ENCODE measurements around the gene INSIG2. TPM values are rescaled to one million over a fixed set of nuclear protein-coding genes. Genes with fewer than 3 reads are reported as not detected.

The INSIG2 gene
- total RNA-seq, 4 donors from 2014 or later: 4.4 to 5.6 (median 5.4) TPM

DNA sequence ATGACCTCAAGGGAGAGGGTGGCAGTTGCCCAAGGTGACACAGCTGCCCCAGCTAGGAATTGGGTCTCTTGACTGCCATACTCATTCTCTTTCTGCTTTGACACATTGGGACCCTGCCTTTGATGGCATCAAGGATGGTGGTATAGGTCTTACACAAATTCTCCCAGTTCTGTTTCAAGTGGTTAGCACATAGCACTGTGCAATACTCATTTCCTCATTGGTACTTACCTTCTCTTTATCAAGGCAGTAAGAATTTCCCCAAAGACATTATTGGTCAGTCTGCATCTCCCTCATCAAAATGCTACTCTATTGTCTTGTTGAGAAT, 38.5 kb upstream of the INSIG2 start:
- no peak for DNase-seq
- Histone ChIP-seq H3K4me1 (no peaks in the 10 kb centered on the region), H3K4me3 (no peak overlapping the region), H3K27ac (no peak overlapping the region), H3K36me3 (no peaks in the 10 kb centered on the region), H3K27me3 (peaks cover 0 to 3% (median 2%) of the 10 kb centered on the region in 3 donors), H3K9me3 (no peaks in the 10 kb centered on the region)
- no peak for TF ChIP-seq POLR2A (IDR thresholded peaks at IDR 0.05)
- TF ChIP-seq, protein P1, sequence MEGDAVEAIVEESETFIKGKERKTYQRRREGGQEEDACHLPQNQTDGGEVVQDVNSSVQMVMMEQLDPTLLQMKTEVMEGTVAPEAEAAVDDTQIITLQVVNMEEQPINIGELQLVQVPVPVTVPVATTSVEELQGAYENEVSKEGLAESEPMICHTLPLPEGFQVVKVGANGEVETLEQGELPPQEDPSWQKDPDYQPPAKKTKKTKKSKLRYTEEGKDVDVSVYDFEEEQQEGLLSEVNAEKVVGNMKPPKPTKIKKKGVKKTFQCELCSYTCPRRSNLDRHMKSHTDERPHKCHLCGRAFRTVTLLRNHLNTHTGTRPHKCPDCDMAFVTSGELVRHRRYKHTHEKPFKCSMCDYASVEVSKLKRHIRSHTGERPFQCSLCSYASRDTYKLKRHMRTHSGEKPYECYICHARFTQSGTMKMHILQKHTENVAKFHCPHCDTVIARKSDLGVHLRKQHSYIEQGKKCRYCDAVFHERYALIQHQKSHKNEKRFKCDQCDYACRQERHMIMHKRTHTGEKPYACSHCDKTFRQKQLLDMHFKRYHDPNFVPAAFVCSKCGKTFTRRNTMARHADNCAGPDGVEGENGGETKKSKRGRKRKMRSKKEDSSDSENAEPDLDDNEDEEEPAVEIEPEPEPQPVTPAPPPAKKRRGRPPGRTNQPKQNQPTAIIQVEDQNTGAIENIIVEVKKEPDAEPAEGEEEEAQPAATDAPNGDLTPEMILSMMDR (IDR thresholded peaks at IDR 0.05 in 4 of 5, conservative IDR thresholded peaks at IDR 0.05 in 1 of 5): no peak
- ATAC-seq: no peak
- intact Hi-C loops (cut with DNase I; ENCODE audit: low total_unique reads) (loop anchor here (5.0 kb wide), 1 partner anchor 818 kb away; no protein-coding TSS in a partner anchor), in situ Hi-C loops (cut with MboI; ENCODE audit: low sequenced_read_pairs in 4 of 4) (loop anchor here in 3 of 4 donors (25.0 kb wide), 2 partner anchors 713 to 813 kb away; no protein-coding TSS in a partner anchor)

DNA sequence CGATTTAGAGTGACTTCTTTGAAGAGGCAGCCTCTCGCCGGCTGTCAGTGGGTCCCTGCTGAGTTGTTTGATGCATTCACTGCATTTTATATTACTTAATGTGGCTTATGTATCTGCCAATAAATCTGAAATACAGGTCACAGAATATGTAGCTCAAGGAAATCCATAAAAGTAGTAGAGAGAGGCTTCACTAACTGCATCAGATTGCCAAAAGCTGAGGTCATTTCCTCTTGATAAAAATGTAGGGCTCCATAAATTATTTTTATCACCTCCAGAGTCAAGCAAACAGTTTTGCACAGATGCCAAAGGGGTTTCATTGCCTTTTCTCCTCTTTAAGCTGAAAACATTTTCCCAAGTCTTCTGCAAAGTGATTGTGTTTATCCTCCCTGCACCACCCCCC, 37.9 kb upstream of the INSIG2 start:
- H3K27ac ChIP-seq: no peak overlapping the region
- no peak for TF ChIP-seq POLR2A (IDR thresholded peaks at IDR 0.05)
- TF ChIP-seq, protein P1 (IDR thresholded peaks at IDR 0.05 in 4 of 5, conservative IDR thresholded peaks at IDR 0.05 in 1 of 5): no peak
- in situ Hi-C loops (cut with MboI; ENCODE audit: low sequenced_read_pairs in 4 of 4) (no loop called here), intact Hi-C loops (cut with DNase I; ENCODE audit: low total_unique reads) (no loop called here)
- no peaks in the 10 kb centered on the region for H3K9me3 ChIP-seq
- H3K4me1 ChIP-seq: no peaks in the 10 kb centered on the region
- H3K4me3 ChIP-seq: no peak overlapping the region
- DNase-seq (no peak), ATAC-seq (no peak)
- H3K27me3 ChIP-seq: peaks cover 0 to 3% (median 2%) of the 10 kb centered on the region in 3 donors
- H3K36me3 ChIP-seq: no peaks in the 10 kb centered on the region

DNA sequence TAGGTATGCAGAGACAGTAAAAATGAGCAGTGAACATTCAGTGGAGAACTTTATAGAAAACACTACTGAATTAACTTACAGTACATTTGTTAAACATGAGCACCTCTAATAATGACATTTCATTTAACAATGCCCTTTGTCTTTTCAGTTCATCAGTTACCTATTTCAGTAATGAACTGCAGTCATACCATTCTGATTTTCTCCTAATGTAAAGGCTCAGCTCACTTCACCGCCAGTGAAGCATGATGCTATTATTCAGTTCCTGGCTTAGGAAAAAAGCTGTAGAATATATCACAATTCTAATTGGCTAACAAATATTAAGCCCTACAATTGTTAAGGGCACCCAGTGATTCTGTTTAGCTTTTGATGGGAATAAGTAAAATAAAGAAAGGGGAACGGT, 37.3 kb upstream of the INSIG2 start:
- no peak overlapping the region for H3K27ac ChIP-seq
- no peaks in the 10 kb centered on the region for H3K9me3 ChIP-seq
- in situ Hi-C loops (cut with MboI; ENCODE audit: low sequenced_read_pairs in 4 of 4) (no loop called here), intact Hi-C loops (cut with DNase I; ENCODE audit: low total_unique reads) (no loop called here)
- H3K4me1 ChIP-seq: no peaks in the 10 kb centered on the region
- H3K36me3 ChIP-seq: no peaks in the 10 kb centered on the region
- TF ChIP-seq POLR2A (IDR thresholded peaks at IDR 0.05): no peak
- TF ChIP-seq, protein P1 (IDR thresholded peaks at IDR 0.05 in 4 of 5, conservative IDR thresholded peaks at IDR 0.05 in 1 of 5): no peak
- no peak overlapping the region for H3K4me3 ChIP-seq
- no peak for DNase-seq
- peaks cover 0 to 3% (median 2%) of the 10 kb centered on the region in 3 donors for H3K27me3 ChIP-seq
- ATAC-seq: no peak

DNA sequence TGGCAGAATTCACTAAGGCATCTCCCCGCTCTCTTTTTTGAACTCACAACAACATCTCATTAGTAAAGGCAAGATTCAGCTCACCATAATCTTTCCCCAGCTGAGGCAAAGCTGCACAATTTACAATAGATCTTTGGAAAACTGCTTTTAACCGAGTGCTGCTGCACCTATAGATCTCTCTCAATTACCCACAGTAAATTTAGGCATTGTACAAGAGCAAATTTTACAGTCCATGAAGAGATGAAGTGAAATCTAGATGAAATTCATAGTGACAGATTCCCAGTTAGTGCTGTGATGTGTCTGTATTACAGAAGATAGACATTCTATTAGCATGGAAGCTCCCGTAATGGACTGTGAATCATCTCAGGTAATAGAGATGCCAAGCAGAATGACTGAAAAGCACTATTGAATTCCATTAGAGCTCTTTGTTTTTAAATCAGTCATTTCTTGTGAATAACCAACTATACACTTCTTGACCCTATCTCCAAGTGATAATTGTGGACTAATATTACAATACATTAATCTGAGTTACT, 36.4 kb upstream of the INSIG2 start:
- in situ Hi-C loops (cut with MboI; ENCODE audit: low sequenced_read_pairs in 4 of 4) (no loop called here), intact Hi-C loops (cut with DNase I; ENCODE audit: low total_unique reads) (no loop called here)
- TF ChIP-seq, protein P1 (IDR thresholded peaks at IDR 0.05 in 4 of 5, conservative IDR thresholded peaks at IDR 0.05 in 1 of 5): no peak
- no peak for TF ChIP-seq POLR2A (IDR thresholded peaks at IDR 0.05)
- H3K4me3 ChIP-seq: no peak overlapping the region
- H3K4me1 ChIP-seq: no peaks in the 10 kb centered on the region
- ATAC-seq: no peak
- H3K36me3 ChIP-seq: no peaks in the 10 kb centered on the region
- H3K9me3 ChIP-seq: no peaks in the 10 kb centered on the region
- peaks cover 0 to 3% (median 2%) of the 10 kb centered on the region in 3 donors for H3K27me3 ChIP-seq
- H3K27ac ChIP-seq: no peak overlapping the region
- DNase-seq: no peak

DNA sequence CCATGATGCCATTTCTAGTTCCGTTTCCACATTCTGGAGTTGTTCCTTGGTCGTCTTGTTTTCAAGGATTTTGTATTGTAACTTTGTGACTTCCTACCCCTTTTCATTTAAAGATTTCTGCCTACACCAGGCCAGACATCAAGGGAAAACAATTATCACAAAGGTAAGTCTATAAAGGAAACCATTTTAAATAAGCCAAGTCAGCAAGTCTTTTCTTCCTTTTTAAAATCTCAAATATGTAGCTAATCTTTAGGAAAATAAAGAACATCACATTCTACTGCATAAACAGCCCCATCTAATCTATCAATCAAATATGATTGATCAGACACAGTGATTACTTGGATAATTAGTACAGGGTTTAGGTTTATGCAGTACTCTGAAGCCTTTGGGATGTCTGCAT, 35.8 kb upstream of the INSIG2 start:
- Histone ChIP-seq H3K27me3 (peaks cover 0 to 3% (median 2%) of the 10 kb centered on the region in 3 donors), H3K4me3 (no peak overlapping the region), H3K9me3 (no peaks in the 10 kb centered on the region), H3K27ac (no peak overlapping the region), H3K4me1 (no peaks in the 10 kb centered on the region), H3K36me3 (no peaks in the 10 kb centered on the region)
- DNase-seq (no peak), ATAC-seq (no peak)
- intact Hi-C loops (cut with DNase I; ENCODE audit: low total_unique reads) (no loop called here), in situ Hi-C loops (cut with MboI; ENCODE audit: low sequenced_read_pairs in 4 of 4) (no loop called here)
- TF ChIP-seq POLR2A (IDR thresholded peaks at IDR 0.05): no peak
- TF ChIP-seq, protein P1 (IDR thresholded peaks at IDR 0.05 in 4 of 5, conservative IDR thresholded peaks at IDR 0.05 in 1 of 5): no peak
